ENCODE measurements around the gene ZNF619. TPM values are rescaled to one million over a fixed set of nuclear protein-coding genes. Genes with fewer than 3 reads are reported as not detected.

The ZNF619 gene
- total RNA-seq, 1 experiment from 2014 or later = 7.2 TPM

- H3K27ac Mint-ChIP-seq = no peak overlapping the region
- no peaks in the 10 kb centered on the region for H3K27me3 Mint-ChIP-seq (ENCODE audit: low read depth)
- H3K4me1 Mint-ChIP-seq = no peaks in the 10 kb centered on the region
- no peak for TF ChIP-seq ZNF138 (CRISPR knock-in tag; conservative IDR thresholded peaks at IDR 0.05)
- TF ChIP-seq, protein P1, sequence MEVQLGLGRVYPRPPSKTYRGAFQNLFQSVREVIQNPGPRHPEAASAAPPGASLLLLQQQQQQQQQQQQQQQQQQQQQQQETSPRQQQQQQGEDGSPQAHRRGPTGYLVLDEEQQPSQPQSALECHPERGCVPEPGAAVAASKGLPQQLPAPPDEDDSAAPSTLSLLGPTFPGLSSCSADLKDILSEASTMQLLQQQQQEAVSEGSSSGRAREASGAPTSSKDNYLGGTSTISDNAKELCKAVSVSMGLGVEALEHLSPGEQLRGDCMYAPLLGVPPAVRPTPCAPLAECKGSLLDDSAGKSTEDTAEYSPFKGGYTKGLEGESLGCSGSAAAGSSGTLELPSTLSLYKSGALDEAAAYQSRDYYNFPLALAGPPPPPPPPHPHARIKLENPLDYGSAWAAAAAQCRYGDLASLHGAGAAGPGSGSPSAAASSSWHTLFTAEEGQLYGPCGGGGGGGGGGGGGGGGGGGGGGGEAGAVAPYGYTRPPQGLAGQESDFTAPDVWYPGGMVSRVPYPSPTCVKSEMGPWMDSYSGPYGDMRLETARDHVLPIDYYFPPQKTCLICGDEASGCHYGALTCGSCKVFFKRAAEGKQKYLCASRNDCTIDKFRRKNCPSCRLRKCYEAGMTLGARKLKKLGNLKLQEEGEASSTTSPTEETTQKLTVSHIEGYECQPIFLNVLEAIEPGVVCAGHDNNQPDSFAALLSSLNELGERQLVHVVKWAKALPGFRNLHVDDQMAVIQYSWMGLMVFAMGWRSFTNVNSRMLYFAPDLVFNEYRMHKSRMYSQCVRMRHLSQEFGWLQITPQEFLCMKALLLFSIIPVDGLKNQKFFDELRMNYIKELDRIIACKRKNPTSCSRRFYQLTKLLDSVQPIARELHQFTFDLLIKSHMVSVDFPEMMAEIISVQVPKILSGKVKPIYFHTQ (CRISPR knock-in tag; IDR thresholded peaks at IDR 0.05) = no peak
- TF ChIP-seq, protein P2, sequence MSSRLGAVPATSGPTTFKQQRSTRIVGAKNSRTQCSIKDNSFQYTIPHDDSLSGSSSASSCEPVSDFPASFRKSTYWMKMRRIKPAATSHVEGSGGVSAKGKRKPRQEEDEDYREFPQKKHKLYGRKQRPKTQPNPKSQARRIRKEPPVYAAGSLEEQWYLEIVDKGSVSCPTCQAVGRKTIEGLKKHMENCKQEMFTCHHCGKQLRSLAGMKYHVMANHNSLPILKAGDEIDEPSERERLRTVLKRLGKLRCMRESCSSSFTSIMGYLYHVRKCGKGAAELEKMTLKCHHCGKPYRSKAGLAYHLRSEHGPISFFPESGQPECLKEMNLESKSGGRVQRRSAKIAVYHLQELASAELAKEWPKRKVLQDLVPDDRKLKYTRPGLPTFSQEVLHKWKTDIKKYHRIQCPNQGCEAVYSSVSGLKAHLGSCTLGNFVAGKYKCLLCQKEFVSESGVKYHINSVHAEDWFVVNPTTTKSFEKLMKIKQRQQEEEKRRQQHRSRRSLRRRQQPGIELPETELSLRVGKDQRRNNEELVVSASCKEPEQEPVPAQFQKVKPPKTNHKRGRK (CRISPR knock-in tag; IDR thresholded peaks at IDR 0.05; ENCODE audit: borderline replicate concordance) = no peak
- ChIA-PET POLR2A (no interaction called here), CTCF (no interaction called here)
- no peak overlapping the region for H3K4me3 Mint-ChIP-seq
- DNase-seq (ENCODE audit: low spot score) = no peak
- ATAC-seq = no peak
- peaks cover 27% of the 10 kb centered on the region for H3K9me3 Mint-ChIP-seq
- H3K36me3 Mint-ChIP-seq = peaks cover 86% of the 10 kb centered on the region
Observed at GRCh38 chr3:40534283-40534682, 57.4 kb downstream of the ZNF619 start.

Other genes with a start within 250 kb of the ZNF619 start
- 82.0 to 93.2 TPM (median 90.6 TPM) in 3 replicates for gene EIF1B, start 167.4 kb upstream of the ZNF619 start, total RNA-seq (2021)
- 0.39 to 0.50 TPM (median 0.44 TPM) in 3 replicates for gene ENTPD3, start 89.9 kb upstream of the ZNF619 start, total RNA-seq (2021)
- gene RPL14, start 19.8 kb upstream of the ZNF619 start, total RNA-seq (2021) = 2,759 to 2,816 TPM (median 2,760 TPM) in 3 replicates
- 15.6 to 19.8 TPM (median 17.2 TPM) in 3 replicates for gene ZNF620, start 28.9 kb downstream of the ZNF619 start, total RNA-seq (2021)
- 17.7 to 20.5 TPM (median 20.0 TPM) in 3 replicates for gene ZNF621, start 47.8 kb downstream of the ZNF619 start, total RNA-seq (2021)

All from WTC11 (cell line).